GM18502 (cell line): Measurements from ENCODE around the gene ACAT1.
"Not testable (repeated sequence)": the region's sequence is repeated elsewhere in the genome, so short reads cannot be mapped to it uniquely, and the experiment has no call there.

ENCODE experiments used
- ATAC-seq: cut with Tn5 transposase; IDR thresholded peaks from one replicate; pipeline ENCODE4 v1.9.1; 2021; ENCODE audit warnings: mild to moderate bottlenecking; ENCODE audit not compliant: unreplicated experiment, poor library complexity

ACAT1 gene

GRCh38 chr11:108121274-108122155 is at the start of gene ACAT1:
ACAT1 (plus strand) TSS chr11:108121567; CDS start chr11:108121607, 40 bp downstream.
- peak; percentile 95 for ATAC-seq

- ATAC-seq, result no peak
Measured at GRCh38 chr11:108084811-108085210, 36.6 kb upstream of the ACAT1 start.

GRCh38 chr11:108085672-108086071 is 35.7 kb upstream of the ACAT1 start:
- no peak for ATAC-seq

GRCh38 chr11:108092134-108092533 is 29.2 kb upstream of the ACAT1 start:
- no peak for ATAC-seq

- no peak for ATAC-seq
Measured at GRCh38 chr11:108093128-108093904, 28.1 kb upstream of the ACAT1 start.

- no peak for ATAC-seq
Measured at GRCh38 chr11:108097179-108097578, 24.2 kb upstream of the ACAT1 start.

GRCh38 chr11:108101090-108101775 is 20.1 kb upstream of the ACAT1 start:
- no peak for ATAC-seq

- ATAC-seq, result no peak
Measured at GRCh38 chr11:108111126-108111525, 10.2 kb upstream of the ACAT1 start.

- no peak for ATAC-seq
Measured at GRCh38 chr11:108112057-108112456, 9.3 kb upstream of the ACAT1 start.

GRCh38 chr11:108115500-108116140 is 5.7 kb upstream of the ACAT1 start:
- no peak for ATAC-seq

GRCh38 chr11:108117746-108118371 is 3.5 kb upstream of the ACAT1 start:
- no peak for ATAC-seq

- not testable (repeated sequence) for ATAC-seq
Measured at GRCh38 chr11:108120936-108121273, 462 bp upstream of the ACAT1 start.

GRCh38 chr11:108122166-108122628 is 830 bp downstream of the ACAT1 start:
- ATAC-seq, result no peak

- no peak for ATAC-seq
Measured at GRCh38 chr11:108125096-108125495, 3.7 kb downstream of the ACAT1 start.

GRCh38 chr11:108128772-108129171 is 7.4 kb downstream of the ACAT1 start:
- ATAC-seq, result no peak

GRCh38 chr11:108131993-108132392 is 10.6 kb downstream of the ACAT1 start:
- no peak for ATAC-seq

GRCh38 chr11:108132993-108133538 is 11.7 kb downstream of the ACAT1 start:
- not testable (repeated sequence) for ATAC-seq

- peak; percentile 69 for ATAC-seq
Measured at GRCh38 chr11:108135845-108136544, 14.6 kb downstream of the ACAT1 start.

- no peak for ATAC-seq
Measured at GRCh38 chr11:108137212-108137611, 15.8 kb downstream of the ACAT1 start.
